Esophagus squamous epithelium (tissue), 5 donors: ENCODE results near the gene HOXA4. TPM values are rescaled to one million over a fixed set of nuclear protein-coding genes. Genes with fewer than 3 reads are reported as not detected.

Experiments
- DNase-seq: peaks from one replicate; lab custom pipeline; 2025; lab: John Stamatoyannopoulos, UW
- H3K27ac ChIP-seq, 4 donors: fragments of 200-600 bp; sonication (generic); one replicate each; pipeline ENCODE4 v1.5.1; 2016 to 2019; ENCODE audit warnings: mild to moderate bottlenecking in 1 of 4
- H3K27me3 ChIP-seq, 4 donors: fragments of 200-600 bp; sonication (generic); 1 replicate in 3 of 4; 2 replicates in 1 of 4; pipeline versions ENCODE4 v1.5.1 to v1.6.0; 2017 to 2021; ENCODE audit warnings: antibody characterized with exemption in 1 of 4
- H3K36me3 ChIP-seq, 3 donors: fragments of 200-600 bp; sonication (generic); one replicate each; pipeline ENCODE4 v1.5.1; 2016 to 2019
- H3K4me1 ChIP-seq, 3 donors: fragments of 200-600 bp; sonication (generic); one replicate each; pipeline ENCODE4 v1.5.1; 2017 to 2019
- H3K4me3 ChIP-seq, 4 donors: fragments of 200-600 bp; sonication (generic); 1 replicate in 3 of 4; 2 replicates in 1 of 4; pipeline ENCODE4 v1.5.1; 2016 to 2019; ENCODE audit warnings: mild to moderate bottlenecking in 2 of 4, moderate library complexity in 1 of 4
- H3K9me3 ChIP-seq, 3 donors: fragments of 200-600 bp; sonication (generic); one replicate each; pipeline ENCODE4 v1.5.1; 2016 to 2019
- POLR2A ChIP-seq, 4 donors: fragments of 450-650 bp; IDR thresholded peaks; one replicate each; pipeline ENCODE4 v1.6.1; 2017; ENCODE audit warnings: antibody characterized with exemption in 4 of 4, mild to moderate bottlenecking in 4 of 4, moderate library complexity in 3 of 4
- WGBS, 2 donors: methylation state at CpG; one replicate each; pipeline ENCODE4 v1.1.5; 2018; 5-methylcytosine and 5-hydroxymethylcytosine counted together
- intact Hi-C: fragments of 100-400 bp; cut with DNase I; formaldehyde crosslinking; loops from one replicate; pipeline ENCODE4 v1.15.0; 2022
- small RNA-seq, 4 donors: library from RNA; depleted of rRNA; stranded (forward); fragments of <200 nt; gene quantifications; one replicate each; pipeline ENCODE3, GENCODE V24; 2016
- total RNA-seq, 4 donors: library from RNA; depleted of rRNA; stranded (reverse); fragments of >200 nt; gene quantifications; one replicate each; pipeline ENCODE4 v1.1.0, GENCODE V29; 2016
- TF ChIP-seq, protein P1 (sequence below), 6 experiments: fragments of 450-650 bp in 4 of 6; fragments of 200-600 bp in 2 of 6; sonication (generic) in 2 of 6; IDR thresholded peaks; one replicate each; pipeline ENCODE4 v1.5.1; 2016 to 2019; ENCODE audit warnings: antibody characterized with exemption in 6 of 6, mild to moderate bottlenecking in 4 of 6, moderate library complexity in 4 of 6
- donor health status: DM: yes; HTN: yes; CAD: no.

The HOXA4 gene
- total RNA-seq, 4 donors from 2014 or later = 2.9 to 6.7 (median 4.1) TPM

DNA sequence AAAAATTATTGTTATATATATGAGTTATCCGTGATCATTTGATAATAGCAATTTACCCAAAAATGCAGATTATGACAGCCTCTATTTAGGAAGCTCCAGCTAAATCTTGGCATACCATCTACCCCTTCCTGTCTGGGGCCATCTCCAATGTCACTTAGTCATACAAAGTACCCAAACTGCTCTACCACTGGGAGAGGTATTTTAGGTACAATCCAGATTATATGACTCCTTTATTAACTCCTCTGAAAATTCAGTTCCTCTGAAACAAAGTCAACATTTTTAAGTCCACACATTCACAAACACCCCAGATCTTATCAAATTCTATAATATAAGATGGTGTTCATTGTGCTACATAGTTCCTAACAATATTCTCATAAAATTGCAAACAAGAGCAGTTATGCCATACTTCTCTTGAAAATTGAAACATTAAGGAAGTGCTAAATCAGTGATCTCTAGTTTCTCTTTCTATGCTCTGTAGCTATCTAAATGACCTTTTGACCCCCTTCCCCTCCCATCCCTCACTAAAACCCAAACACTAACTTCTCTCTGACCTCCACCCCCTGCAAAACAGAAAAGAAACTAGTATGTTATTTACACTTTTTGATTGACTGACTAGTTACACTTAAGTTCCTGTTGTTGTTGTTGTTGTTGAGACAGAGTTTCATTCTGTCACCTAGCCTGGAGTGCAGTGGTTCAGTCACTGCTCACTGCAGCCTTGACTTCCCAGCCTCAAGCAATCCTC, 51.2 kb downstream of the HOXA4 start:
- TF ChIP-seq POLR2A (IDR thresholded peaks at IDR 0.05) = no peak
- TF ChIP-seq, protein P1, sequence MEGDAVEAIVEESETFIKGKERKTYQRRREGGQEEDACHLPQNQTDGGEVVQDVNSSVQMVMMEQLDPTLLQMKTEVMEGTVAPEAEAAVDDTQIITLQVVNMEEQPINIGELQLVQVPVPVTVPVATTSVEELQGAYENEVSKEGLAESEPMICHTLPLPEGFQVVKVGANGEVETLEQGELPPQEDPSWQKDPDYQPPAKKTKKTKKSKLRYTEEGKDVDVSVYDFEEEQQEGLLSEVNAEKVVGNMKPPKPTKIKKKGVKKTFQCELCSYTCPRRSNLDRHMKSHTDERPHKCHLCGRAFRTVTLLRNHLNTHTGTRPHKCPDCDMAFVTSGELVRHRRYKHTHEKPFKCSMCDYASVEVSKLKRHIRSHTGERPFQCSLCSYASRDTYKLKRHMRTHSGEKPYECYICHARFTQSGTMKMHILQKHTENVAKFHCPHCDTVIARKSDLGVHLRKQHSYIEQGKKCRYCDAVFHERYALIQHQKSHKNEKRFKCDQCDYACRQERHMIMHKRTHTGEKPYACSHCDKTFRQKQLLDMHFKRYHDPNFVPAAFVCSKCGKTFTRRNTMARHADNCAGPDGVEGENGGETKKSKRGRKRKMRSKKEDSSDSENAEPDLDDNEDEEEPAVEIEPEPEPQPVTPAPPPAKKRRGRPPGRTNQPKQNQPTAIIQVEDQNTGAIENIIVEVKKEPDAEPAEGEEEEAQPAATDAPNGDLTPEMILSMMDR (IDR thresholded peaks at IDR 0.05) = no peak
- Histone ChIP-seq H3K4me1 (peaks cover 0 to 9% (median 0%) of the 10 kb centered on the region in 3 donors), H3K4me3 (no peak overlapping the region), H3K9me3 (no peaks in the 10 kb centered on the region), H3K36me3 (no peaks in the 10 kb centered on the region), H3K27me3 (no peaks in the 10 kb centered on the region), H3K27ac (no peak overlapping the region)
- intact Hi-C loops = no loop called here
- 78 to 98% methylated on average over 1 of the region's 1 CpG for WGBS, 2 donors
- DNase-seq = no peak

DNA sequence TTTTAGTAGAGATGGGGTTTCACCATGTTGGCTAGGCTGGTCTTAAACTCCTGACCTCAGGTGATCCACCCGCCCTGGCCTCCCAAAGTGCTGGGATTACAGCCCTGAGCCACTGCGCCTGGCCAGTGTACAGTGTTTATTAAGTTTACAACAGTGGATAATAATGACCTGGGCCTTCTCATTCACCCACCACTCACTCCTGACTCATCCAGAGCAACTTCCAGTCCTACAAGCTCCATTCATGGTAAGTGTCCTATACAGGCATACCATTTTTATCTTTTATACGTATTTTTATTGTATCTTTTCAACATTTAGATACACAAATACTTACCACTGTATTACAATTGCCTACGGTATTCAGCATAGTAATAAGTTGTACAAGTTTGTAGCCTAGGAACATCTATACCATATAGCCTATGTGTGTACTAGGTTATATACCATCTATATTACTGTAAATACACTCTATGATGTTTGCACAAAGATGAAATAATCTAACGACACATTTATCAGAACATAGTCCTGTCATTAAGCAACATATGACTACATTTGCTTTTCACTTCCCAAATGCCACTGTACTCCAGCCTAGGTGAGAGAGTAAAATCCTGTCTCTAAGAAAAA, 51.8 kb downstream of the HOXA4 start:
- no peak overlapping the region for H3K4me3 ChIP-seq
- WGBS, 2 donors = 90 to 92% methylated on average over 5 of the region's 5 CpGs

More for the DNA sequence above, 51.8 kb downstream of the HOXA4 start:
- TF ChIP-seq, protein P1 (IDR thresholded peaks at IDR 0.05) = no peak
- TF ChIP-seq POLR2A (IDR thresholded peaks at IDR 0.05) = no peak
- intact Hi-C loops = no loop called here
- Histone ChIP-seq H3K27me3 (no peaks in the 10 kb centered on the region), H3K27ac (no peak overlapping the region), H3K4me1 (peaks cover 0 to 9% (median 0%) of the 10 kb centered on the region in 3 donors), H3K9me3 (no peaks in the 10 kb centered on the region), H3K36me3 (no peaks in the 10 kb centered on the region)
- DNase-seq = no peak

Small RNAs within 50 kb of the gene (small RNA-seq; reads per million reads assigned to genes)
- gene AC004080.5 (0 reads per million in 4 donors), gene RF01977 (0 reads per million in 4 donors)

Other genes starting within 250 kb of the HOXA4 start
- gene HOXA1, start 34.8 kb downstream of the HOXA4 start, total RNA-seq = 1 to 10 TPM; 1.6 to 2.5 (median 2.2) TPM
- gene HOXA2, start 28.1 kb downstream of the HOXA4 start, total RNA-seq = 1 to 10 TPM in 3 of 4 donors, under 1 TPM in 1; 0.27 to 3.6 (median 1.5) TPM
- 1 to 10 TPM; 3.6 to 8.2 (median 6.8) TPM for gene HOXA5, start 12.9 kb upstream of the HOXA4 start, total RNA-seq
- 1 to 10 TPM in 1 of 4 donors, under 1 TPM in 1, not detected in 2; 0.26 to 1.3 TPM for gene HOXA6, start 17.0 kb upstream of the HOXA4 start, total RNA-seq
- gene HOXA3, start 21.8 kb upstream of the HOXA4 start, total RNA-seq = 1 to 10 TPM; 3.6 to 8.7 (median 6.6) TPM
- gene HOXA7, start 25.9 kb upstream of the HOXA4 start, total RNA-seq = under 1 TPM; 0.23 to 0.76 (median 0.48) TPM
- 1 to 10 TPM in 1 of 4 donors, under 1 TPM in 1, not detected in 2; 0.57 to 1.1 TPM for gene HOXA9, start 34.8 kb upstream of the HOXA4 start, total RNA-seq
- not detected for gene HOXA10, start 43.6 kb upstream of the HOXA4 start, total RNA-seq
- gene HOXA11, start 54.5 kb upstream of the HOXA4 start, total RNA-seq = not detected
- gene HOXA13, start 69.3 kb upstream of the HOXA4 start, total RNA-seq = not detected
- gene EVX1, start 112.0 kb upstream of the HOXA4 start, total RNA-seq = not detected